IPS DF 6.9 (cell line): ENCODE data around the gene ELF1.
A peak's percentile ranks its signal among the peaks of the same experiment; 100 is the strongest.

ENCODE experiments used
- DNase-seq: peaks from one replicate; pipeline ENCODE4 v3.0.0-alpha.2; 2013; ENCODE audit warnings: low read depth, low spot score
- H3K27ac ChIP-seq: one replicate; pipeline ENCODE4 v1.5.1; 2013; ENCODE audit warnings: low read length, control low read depth
- H3K27me3 ChIP-seq: 2 replicates; pipeline ENCODE4 v1.6.1; 2013; ENCODE audit warnings: mild to moderate bottlenecking, low read length; ENCODE audit not compliant: control insufficient read depth, insufficient read depth
- H3K36me3 ChIP-seq: 2 replicates; pipeline ENCODE4 v1.6.1; 2013; ENCODE audit warnings: low read length; ENCODE audit not compliant: control insufficient read depth, insufficient read depth
- H3K4me1 ChIP-seq: 2 replicates; pipeline ENCODE4 v1.6.1; 2013; ENCODE audit warnings: low read length; ENCODE audit not compliant: control insufficient read depth, insufficient read depth
- H3K4me3 ChIP-seq: 2 replicates; pipeline ENCODE4 v1.5.1; 2013; ENCODE audit warnings: mild to moderate bottlenecking, low read length
- H3K9me3 ChIP-seq: 2 replicates; pipeline ENCODE4 v1.6.1; 2013; ENCODE audit warnings: low read length, inconsistent platforms; ENCODE audit not compliant: control insufficient read depth, insufficient read depth
- WGBS: extraction: QIAGEN DNeasy Blood & Tissue Kit; methylation state at CpG from one replicate; pipeline ENCODE4 v1.1.7; 2013; ENCODE audit warnings: mixed read lengths, missing lambda C conversion rate; ENCODE audit not compliant: insufficient read length, insufficient coverage; 5-methylcytosine and 5-hydroxymethylcytosine counted together

Gene ELF1

DNA sequence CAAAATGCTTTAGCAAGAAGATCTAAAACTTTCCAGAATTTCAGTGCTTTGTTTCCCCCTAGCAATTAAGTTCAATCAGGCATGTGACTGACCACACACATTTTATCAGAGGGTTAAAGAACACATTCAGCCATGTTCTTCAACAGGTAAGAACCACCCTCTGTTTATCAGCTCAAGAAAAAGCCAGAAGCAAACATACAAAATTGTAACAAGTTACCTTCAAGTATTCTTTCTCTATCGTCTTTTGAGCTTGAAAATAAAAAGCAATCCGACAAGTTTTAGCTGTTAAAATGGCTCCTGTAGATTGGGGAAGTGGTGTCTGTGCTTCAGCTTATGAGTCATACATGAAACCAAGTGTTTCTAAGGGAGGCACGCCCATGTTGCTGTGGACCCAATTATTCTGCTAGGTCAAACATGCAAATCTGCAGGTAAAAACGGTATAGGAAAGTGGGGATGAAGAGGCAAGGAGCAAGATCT lies at the start of gene ELF1:
Gene ELF1 (minus strand): TSS at position 306 of the 477 bp plus-strand sequence. CDS start 37,262 bp downstream, outside the sequence.
- no peak within 1 kb of the TSS for H3K27ac ChIP-seq
- no peaks in the 10 kb centered on the region for H3K36me3 ChIP-seq
- no peaks in the 10 kb centered on the region for H3K9me3 ChIP-seq
- H3K4me3 ChIP-seq: no peak within 1 kb of the TSS
- H3K27me3 ChIP-seq: no peaks in the 10 kb centered on the region
- DNase-seq: no peak
- whole genome bisulfite sequencing: no CpG with 5 or more reads among the region's 4 CpGs
- H3K4me1 ChIP-seq: no peaks in the 10 kb centered on the region; the same call in 1 of the 2 replicates

- Histone ChIP-seq H3K27ac (no peak overlapping the region), H3K4me3 (no peak overlapping the region), H3K9me3 (no peaks in the 10 kb centered on the region), H3K4me1 (no peaks in the 10 kb centered on the region), H3K36me3 (peaks cover 4% of the 10 kb centered on the region; the same call in 1 of the 2 replicates), H3K27me3 (no peaks in the 10 kb centered on the region)
- no peak for DNase-seq
These were observed 46.0 kb upstream of the ELF1 start for GRCh38 chr13:41065078-41065477.

- Histone ChIP-seq H3K9me3 (no peaks in the 10 kb centered on the region), H3K4me1 (no peaks in the 10 kb centered on the region), H3K27me3 (no peaks in the 10 kb centered on the region), H3K36me3 (peaks cover 4% of the 10 kb centered on the region; the same call in 1 of the 2 replicates), H3K4me3 (no peak overlapping the region), H3K27ac (no peak overlapping the region)
- no peak for DNase-seq
- no CpG with 5 or more reads among the region's 2 CpGs for WGBS
These were observed 45.4 kb upstream of the ELF1 start for GRCh38 chr13:41064493-41064892.

GRCh38 chr13:41061914-41062837 lies 43.1 kb upstream of the ELF1 start:
- no peaks in the 10 kb centered on the region for H3K9me3 ChIP-seq
- H3K4me1 ChIP-seq: no peaks in the 10 kb centered on the region
- no peak overlapping the region for H3K27ac ChIP-seq
- DNase-seq: no peak
- no peaks in the 10 kb centered on the region for H3K27me3 ChIP-seq
- H3K36me3 ChIP-seq: peaks cover 4% of the 10 kb centered on the region; the same call in 1 of the 2 replicates
- H3K4me3 ChIP-seq: peak overlapping the region; percentile 83
- WGBS: no CpG with 5 or more reads among the region's 24 CpGs

GRCh38 chr13:41061075-41061913 lies 42.2 kb upstream of the ELF1 start, which contains the start of gene WBP4:
WBP4 (plus strand) TSS chr13:41061509; CDS start chr13:41061674, 165 bp downstream.
- peak within 1 kb of the TSS; percentile 83 for H3K4me3 ChIP-seq
- H3K9me3 ChIP-seq: no peaks in the 10 kb centered on the region
- peak; percentile 93 for DNase-seq
- no peaks in the 10 kb centered on the region for H3K36me3 ChIP-seq
- H3K27ac ChIP-seq: no peak within 1 kb of the TSS
- no peaks in the 10 kb centered on the region for H3K4me1 ChIP-seq
- WGBS: no CpG with 5 or more reads among the region's 71 CpGs
- no peaks in the 10 kb centered on the region for H3K27me3 ChIP-seq

- Histone ChIP-seq H3K4me1 (no peaks in the 10 kb centered on the region), H3K27ac (no peak overlapping the region), H3K9me3 (no peaks in the 10 kb centered on the region), H3K27me3 (no peaks in the 10 kb centered on the region), H3K36me3 (no peaks in the 10 kb centered on the region), H3K4me3 (peak overlapping the region; percentile 83)
- peak; percentile 18 for DNase-seq
- WGBS: no CpG with 5 or more reads among the region's 35 CpGs
These were observed 41.6 kb upstream of the ELF1 start for GRCh38 chr13:41060724-41061074.

- Histone ChIP-seq H3K4me1 (no peaks in the 10 kb centered on the region), H3K36me3 (no peaks in the 10 kb centered on the region), H3K9me3 (no peaks in the 10 kb centered on the region), H3K27ac (no peak overlapping the region), H3K27me3 (no peaks in the 10 kb centered on the region), H3K4me3 (peak overlapping the region; percentile 83; the same call in 1 of the 2 replicates)
- no CpG with 5 or more reads among the region's 57 CpGs for WGBS
- DNase-seq: peak; percentile 41
These were observed 41.1 kb upstream of the ELF1 start for GRCh38 chr13:41060082-41060723.

GRCh38 chr13:41059456-41060081 lies 40.5 kb upstream of the ELF1 start:
- Histone ChIP-seq H3K36me3 (no peaks in the 10 kb centered on the region), H3K9me3 (no peaks in the 10 kb centered on the region), H3K27me3 (no peaks in the 10 kb centered on the region), H3K4me3 (peak overlapping the region; percentile 83; the same call in 1 of the 2 replicates), H3K27ac (no peak overlapping the region), H3K4me1 (no peaks in the 10 kb centered on the region)
- no CpG with 5 or more reads among the region's 15 CpGs for WGBS
- DNase-seq: no peak

GRCh38 chr13:41058295-41059070 lies 39.4 kb upstream of the ELF1 start:
- H3K27me3 ChIP-seq: no peaks in the 10 kb centered on the region
- H3K27ac ChIP-seq: no peak overlapping the region
- no CpG with 5 or more reads among the region's 18 CpGs for WGBS
- DNase-seq: no peak
- no peaks in the 10 kb centered on the region for H3K4me1 ChIP-seq
- H3K9me3 ChIP-seq: no peaks in the 10 kb centered on the region
- H3K4me3 ChIP-seq: no peak overlapping the region
- H3K36me3 ChIP-seq: no peaks in the 10 kb centered on the region
